Pons (tissue), 1 donor: ENCODE data around the gene SUPT5H.

Experiments used
- DNase-seq: peaks from one replicate; pipeline ENCODE4 v3.0.0-alpha.2; 2016; ENCODE audit warnings: low spot score

The SUPT5H gene

GRCh38 chr19:39520541-39521484 is 75.4 kb downstream of the SUPT5H start:
- no peak for DNase-seq

GRCh38 chr19:39524495-39524894 is 79.1 kb downstream of the SUPT5H start:
- no peak for DNase-seq

- DNase-seq = no peak
Observed at GRCh38 chr19:39525205-39525604, 79.8 kb downstream of the SUPT5H start.
